A549 treated with AZD9567 at 1 μM for 4 hours (cell line): ENCODE measurements around the gene GPATCH4. TPM values are rescaled to one million over a fixed set of nuclear protein-coding genes. Genes with fewer than 3 reads are reported as not detected.

Experiments
- total RNA-seq: library from RNA; stranded (reverse); fragments of 200-300 nt; extraction: Qiagen RNA extraction; gene quantifications from 5 replicates; pipeline ENCODE4 v1.2.3, GENCODE V29; 2022; ENCODE audit not compliant: insufficient read depth

GPATCH4 gene
- 59.5 to 87.5 TPM (median 65.3 TPM) in 5 replicates for total RNA-seq

DNA sequence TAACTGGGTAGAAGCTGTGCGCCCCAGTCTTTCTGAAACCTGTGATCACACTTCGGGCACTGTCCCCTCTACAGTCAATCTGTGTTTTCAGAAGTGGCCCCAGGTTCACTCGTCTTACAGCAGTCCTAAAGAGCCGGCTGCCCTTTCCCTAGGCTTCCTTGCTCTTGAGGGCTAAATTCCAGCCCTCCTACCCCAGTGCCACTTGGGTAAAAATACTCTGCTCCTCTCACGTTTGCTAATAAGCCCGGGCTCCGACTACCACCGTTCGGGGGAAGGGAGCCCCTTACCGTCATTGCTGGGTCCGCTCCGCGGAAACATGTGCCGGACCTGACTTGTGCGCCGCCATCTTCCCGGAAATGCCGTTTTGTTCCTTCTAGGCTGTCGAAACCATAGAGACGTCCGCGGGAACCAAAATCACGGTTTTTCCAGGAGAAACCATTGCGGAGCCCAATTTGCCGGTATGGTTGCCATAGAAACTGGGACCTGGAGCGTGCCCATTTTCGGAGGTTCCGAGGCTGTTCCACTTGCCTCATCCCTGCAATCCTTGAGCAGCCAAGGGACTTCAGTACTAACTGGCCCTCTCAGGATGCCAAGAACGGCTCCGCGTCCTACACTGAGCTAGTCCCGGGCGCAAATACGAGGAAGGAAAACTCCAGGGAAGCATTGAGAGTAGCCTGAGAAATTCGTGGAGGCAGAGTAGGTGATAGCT lies at the start of gene GPATCH4:
Gene GPATCH4, minus strand, starts transcription at position 358 of the 709 bp plus-strand sequence.

GRCh38 chr1:156641761-156642264 lies 40.5 kb upstream of the GPATCH4 start, which contains the start of gene BCAN:
TSS of gene BCAN (plus strand) at chr1:156642117. CDS start at chr1:156646055, 3,938 bp downstream.

GRCh38 chr1:156618853-156619581 lies 17.7 kb upstream of the GPATCH4 start, which contains the start of gene HAPLN2:
TSS of gene HAPLN2 (plus strand) at chr1:156619415. CDS start at chr1:156623491, 4,076 bp downstream.

GRCh38 chr1:156591432-156592157 lies 9.7 kb downstream of the GPATCH4 start, which contains the start of gene NAXE:
TSS of gene NAXE (plus strand) at chr1:156591776. CDS start at chr1:156591805, 29 bp downstream.

GRCh38 chr1:156579472-156579871 lies 21.8 kb downstream of the GPATCH4 start, which contains the start of gene TTC24:
TSS of gene TTC24 (plus strand) at chr1:156579723. CDS start at chr1:156581365, 1,642 bp downstream.

DNA sequence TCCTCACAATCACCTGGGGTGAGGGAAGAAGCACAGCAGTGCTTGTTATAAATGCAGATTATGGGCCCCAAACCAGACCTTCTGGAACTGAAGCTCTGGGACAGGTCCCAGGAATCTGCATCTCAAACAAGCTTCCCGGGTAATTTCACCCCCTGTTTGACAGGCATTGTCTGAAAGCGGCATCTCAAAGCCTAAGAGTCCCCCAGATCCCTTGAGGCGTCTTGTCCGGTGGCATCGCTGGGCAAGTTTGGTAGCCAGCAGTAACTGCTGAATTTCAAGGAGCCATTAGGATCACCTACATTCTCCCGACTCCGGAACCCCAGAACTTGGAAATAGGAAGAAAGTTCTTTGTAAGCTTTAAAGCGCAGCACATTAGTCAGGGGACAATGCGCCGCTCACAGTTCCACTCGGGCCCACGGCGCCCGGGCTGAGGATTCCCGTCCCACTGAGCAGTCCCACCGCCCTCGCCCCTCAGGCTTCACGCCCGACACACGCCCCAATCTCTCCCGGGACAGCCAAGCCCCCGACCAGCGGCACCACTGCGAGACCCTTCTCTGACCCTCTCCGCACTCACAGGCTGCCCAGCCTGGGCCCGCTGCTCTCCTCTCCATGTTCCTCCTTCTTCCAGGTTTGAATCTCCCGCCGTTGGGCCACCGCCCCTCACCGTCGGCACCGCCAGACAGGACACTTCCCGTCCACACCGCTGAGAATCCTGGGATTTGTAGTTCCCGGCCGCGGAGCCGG lies 29.2 kb downstream of the GPATCH4 start, which contains the start of gene IQGAP3:
Gene IQGAP3, minus strand, starts transcription at position 647 of the 744 bp plus-strand sequence. Its CDS starts 36 bp downstream, at position 611.

Other genes with a start within 250 kb of the GPATCH4 start
- gene RHBG, start 232.3 kb downstream of the GPATCH4 start, total RNA-seq = 0.03 to 0.05 TPM in 2 of 5 replicates, not detected in the others
- 20.3 to 27.7 TPM (median 24.1 TPM) in 5 replicates for gene MEF2D, start 100.7 kb downstream of the GPATCH4 start, total RNA-seq
- 9.4 to 20.1 TPM (median 18.7 TPM) in 5 replicates for gene IQGAP3, start 28.9 kb downstream of the GPATCH4 start, total RNA-seq
- not detected in 5 replicates for gene TTC24, start 21.8 kb downstream of the GPATCH4 start, total RNA-seq
- gene NAXE, start 9.7 kb downstream of the GPATCH4 start, total RNA-seq = 112 to 177 TPM (median 169 TPM) in 5 replicates
- 0.06 to 0.18 TPM (median 0.12 TPM) in 3 of 5 replicates, not detected in the others for gene HAPLN2, start 17.9 kb upstream of the GPATCH4 start, total RNA-seq
- gene BCAN, start 40.6 kb upstream of the GPATCH4 start, total RNA-seq = 0.09 to 0.29 TPM (median 0.10 TPM) in 3 of 5 replicates, not detected in the others
- gene NES, start 75.9 kb upstream of the GPATCH4 start, total RNA-seq = 0.90 to 1.5 TPM (median 1.1 TPM) in 5 replicates
- 6.8 to 13.3 TPM (median 8.9 TPM) in 5 replicates for gene CRABP2, start 104.1 kb upstream of the GPATCH4 start, total RNA-seq
- 26.2 to 29.5 TPM (median 26.9 TPM) in 5 replicates for gene METTL25B, start 127.0 kb upstream of the GPATCH4 start, total RNA-seq
- 38.9 to 72.8 TPM (median 43.1 TPM) in 5 replicates for gene ISG20L2, start 127.3 kb upstream of the GPATCH4 start, total RNA-seq
- gene MRPL24, start 139.6 kb upstream of the GPATCH4 start, total RNA-seq = 153 to 197 TPM (median 189 TPM) in 5 replicates
- 344 to 405 TPM (median 380 TPM) in 5 replicates for gene HDGF, start 150.2 kb upstream of the GPATCH4 start, total RNA-seq
- gene PRCC, start 166.1 kb upstream of the GPATCH4 start, total RNA-seq = 67.6 to 95.6 TPM (median 75.0 TPM) in 5 replicates
- gene SH2D2A, start 215.4 kb upstream of the GPATCH4 start, total RNA-seq = 2.6 to 3.6 TPM (median 2.7 TPM) in 5 replicates